HepG2 (cell line): ENCODE data around the gene DNAJC5. TPM values are rescaled to one million over a fixed set of nuclear protein-coding genes. Genes with fewer than 3 reads are reported as not detected.

Experiments
- ELF3 ChIP-seq: IDR thresholded peaks from 2 replicates; pipeline ENCODE4 v1.6.1; 2016; ENCODE audit warnings: missing genetic modification reagents, missing compliant biosample characterization
- FOSL2 ChIP-seq: sonication (generic); formaldehyde crosslinking; IDR thresholded peaks from 2 replicates; pipeline ENCODE4 v1.4.0; 2020; ENCODE audit warnings: missing genetic modification reagents
- GZF1 ChIP-seq: sonication (generic); formaldehyde crosslinking; IDR thresholded peaks from 2 replicates; pipeline ENCODE4 v1.5.1; 2020; ENCODE audit warnings: mild to moderate bottlenecking, missing genetic modification reagents
- HINFP ChIP-seq: sonication (generic); formaldehyde crosslinking; IDR thresholded peaks from 2 replicates; pipeline ENCODE4 v1.4.0; 2020; ENCODE audit warnings: low read depth, mild to moderate bottlenecking, missing genetic modification reagents
- HNRNPLL ChIP-seq: fragments of 200-400 bp; formaldehyde crosslinking; IDR thresholded peaks from 2 replicates; pipeline ENCODE4 v1.6.1; 2017; ENCODE audit warnings: mild to moderate bottlenecking, low read depth, low read length; ENCODE audit not compliant: poor library complexity, severe bottlenecking
- LCORL ChIP-seq, 2 experiments: fragments of 450-650 bp in 1 of 2; sonication (generic) in 1 of 2; formaldehyde crosslinking in 1 of 2; IDR thresholded peaks; 2 replicates each; pipeline versions ENCODE4 v1.5.0 to v1.6.1; 2017 to 2020; ENCODE audit warnings: antibody characterized with exemption in 1 of 2, missing genetic modification reagents in 1 of 2
- SKIL ChIP-seq: sonication (generic); formaldehyde crosslinking; IDR thresholded peaks from 2 replicates; pipeline ENCODE4 v1.8.0; 2022; ENCODE audit warnings: missing genetic modification reagents, mild to moderate bottlenecking, moderate library complexity, borderline replicate concordance
- ZNF326 ChIP-seq: sonication (generic); formaldehyde crosslinking; IDR thresholded peaks from 2 replicates; pipeline ENCODE4 v1.4.0; 2020; ENCODE audit warnings: missing genetic modification reagents, borderline replicate concordance
- ZNF550 ChIP-seq: sonication (generic); formaldehyde crosslinking; IDR thresholded peaks from 2 replicates; pipeline ENCODE4 v1.4.0; 2020; ENCODE audit warnings: mild to moderate bottlenecking, missing genetic modification reagents, borderline replicate concordance
- ZNF839 ChIP-seq: sonication (generic); formaldehyde crosslinking; IDR thresholded peaks from 2 replicates; pipeline ENCODE4 v1.4.0; 2020; ENCODE audit warnings: missing genetic modification reagents, mild to moderate bottlenecking, borderline replicate concordance
- polyA plus RNA-seq, 8 experiments: library from polyadenylated mRNA; depleted of rRNA in 3 of 8; stranded (reverse) in 7 of 8; unstranded in 1 of 8; fragments of >200 nt; fragmentation: Illumina TruSeq in 4 of 8; extraction: Trizol in 4 of 8; gene quantifications; 2 replicates each; pipeline versions ENCODE4 v1.2.1 to v1.2.3, GENCODE V29; 2011 to 2016; ENCODE audit warnings: low read depth in 4 of 8, missing spikeins in 1 of 8, mixed read lengths in 1 of 8; ENCODE audit not compliant: insufficient read depth in 1 of 8
- total RNA-seq, 5 experiments: library from RNA; depleted of rRNA; stranded (reverse); fragments of >200 nt; fragmentation: Illumina TruSeq; extraction: Trizol; gene quantifications; 2 replicates each; pipeline ENCODE4 v1.2.3, GENCODE V29; 2016; ENCODE audit warnings: low read depth in 1 of 5
- TF ChIP-seq, protein P1 (sequence below): sonication (generic); formaldehyde crosslinking; IDR thresholded peaks from 2 replicates; pipeline ENCODE4 v1.5.0; 2020; ENCODE audit warnings: missing genetic modification reagents
- TF ChIP-seq, protein P2 (sequence below): IDR thresholded peaks from 2 replicates; pipeline ENCODE4 v1.6.1; 2016; ENCODE audit warnings: missing biosample characterization, missing genetic modification reagents, low read depth

The DNAJC5 gene
- total and polyA plus RNA-seq, 2 of the 13 experiments (the other 11 are each of a cell fraction or from before 2014, with no cell fraction given): 42.8 to 64.5 TPM

- TF ChIP-seq ZNF839 (CRISPR knock-in tag) (no peak), ZNF326 (CRISPR knock-in tag) (no peak), HINFP (CRISPR knock-in tag) (no peak), ELF3 (CRISPR knock-in tag) (no peak), SKIL (0 out of 2 replicates have a peak, but pooled peaks have one; percentile 28), HNRNPLL (peak; percentile 17), ZNF550 (CRISPR knock-in tag) (no peak), GZF1 (CRISPR knock-in tag) (no peak), FOSL2 (CRISPR knock-in tag) (0 out of 2 replicates have a peak, but pooled peaks have one; percentile 0), LCORL (IDR thresholded peaks at IDR 0.05) (no peak), LCORL (CRISPR knock-in tag; IDR thresholded peaks at IDR 0.05) (no peak)
- TF ChIP-seq, protein P1, sequence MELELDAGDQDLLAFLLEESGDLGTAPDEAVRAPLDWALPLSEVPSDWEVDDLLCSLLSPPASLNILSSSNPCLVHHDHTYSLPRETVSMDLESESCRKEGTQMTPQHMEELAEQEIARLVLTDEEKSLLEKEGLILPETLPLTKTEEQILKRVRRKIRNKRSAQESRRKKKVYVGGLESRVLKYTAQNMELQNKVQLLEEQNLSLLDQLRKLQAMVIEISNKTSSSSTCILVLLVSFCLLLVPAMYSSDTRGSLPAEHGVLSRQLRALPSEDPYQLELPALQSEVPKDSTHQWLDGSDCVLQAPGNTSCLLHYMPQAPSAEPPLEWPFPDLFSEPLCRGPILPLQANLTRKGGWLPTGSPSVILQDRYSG: no peak
- TF ChIP-seq, protein P2, sequence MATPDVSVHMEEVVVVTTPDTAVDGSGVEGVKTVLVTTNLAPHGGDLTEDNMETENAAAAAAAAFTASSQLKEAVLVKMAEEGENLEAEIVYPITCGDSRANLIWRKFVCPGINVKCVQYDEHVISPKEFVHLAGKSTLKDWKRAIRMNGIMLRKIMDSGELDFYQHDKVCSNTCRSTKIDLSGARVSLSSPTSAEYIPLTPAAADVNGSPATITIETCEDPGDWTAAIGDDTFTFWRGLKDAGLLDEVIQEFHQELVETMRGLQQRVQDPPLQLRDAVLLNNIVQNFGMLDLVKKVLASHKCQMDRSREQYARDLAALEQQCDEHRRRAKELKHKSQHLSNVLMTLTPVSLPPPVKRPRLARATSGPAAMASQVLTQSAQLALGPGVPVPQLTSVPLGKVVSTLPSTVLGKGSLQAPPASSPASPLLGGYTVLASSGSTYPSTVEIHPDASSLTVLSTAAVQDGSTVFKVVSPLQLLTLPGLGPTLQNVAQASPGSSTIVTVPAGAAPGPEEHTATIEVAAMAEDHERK: no peak
Measured at GRCh38 chr20:63944078-63944941, 49.4 kb downstream of the DNAJC5 start (continued).
